A549 (cell line): ENCODE results near the gene TSPAN4. TPM values are rescaled to one million over a fixed set of nuclear protein-coding genes. Genes with fewer than 3 reads are reported as not detected.

Experiments used
- ATAC-seq, 2 experiments: fragments of 200-7000 bp in 1 of 2; fragments of >200 bp in 1 of 2; cut with Nextera tagmentation in 1 of 2; cut with Tn5 transposase in 1 of 2; 3 replicates each; pipeline versions ENCODE4 v1.8.0 to v1.9.1; 2018 to 2020; ENCODE audit warnings: mild to moderate bottlenecking in 1 of 2, moderate library complexity in 1 of 2
- CTCF ChIA-PET: fragments of 300-600 bp; sonication (Branson Sonifier 250); formaldehyde crosslinking; extraction: SDS; loops from one replicate; lab custom pipeline; 2021; ENCODE audit warnings: antibody characterized with exemption, inconsistent platforms; lab: Yijun Ruan, JAX
- POLR2A ChIA-PET: fragments of 350-600 bp; formaldehyde crosslinking; extraction: SDS; loops from one replicate; lab custom pipeline; 2021; ENCODE audit warnings: antibody characterized with exemption, inconsistent platforms; lab: Yijun Ruan, JAX
- DNase-seq, 2 experiments: peaks; one replicate each; pipeline versions ENCODE4 v3.0.0 to v3.0.0-alpha.2; 2011 to 2016; ENCODE audit warnings: low read depth in 1 of 2, low spot score in 1 of 2
- FAIRE-seq: peaks from 2 replicates; lab custom pipeline; 2011; peaks lifted over from hg19 to GRCh38; lab: Jason Lieb, UNC
- H3K27ac ChIP-seq, 2 experiments: fragments of >200 bp; sonication (Bioruptor Twin); formaldehyde crosslinking; 3 replicates each; pipeline ENCODE4 v1.5.1; 2016 to 2017
- H3K4me1 ChIP-seq: fragments of >200 bp; sonication (Bioruptor Twin); formaldehyde crosslinking; 3 replicates; pipeline ENCODE4 v1.6.1; 2016
- H3K4me2 ChIP-seq: fragments of >200 bp; sonication (Bioruptor Twin); formaldehyde crosslinking; 3 replicates; pipeline ENCODE4 v1.6.1; 2016
- H3K4me3 ChIP-seq: fragments of >200 bp; sonication (Bioruptor Twin); formaldehyde crosslinking; 3 replicates; pipeline ENCODE4 v1.5.1; 2016
- H3K9me3 ChIP-seq: fragments of >200 bp; sonication (Bioruptor Twin); formaldehyde crosslinking; 3 replicates; pipeline ENCODE4 v1.6.1; 2016
- BHLHE40 ChIP-seq: IDR thresholded peaks from 2 replicates; pipeline ENCODE4 v1.6.1; 2012; ENCODE audit warnings: low read depth, low read length, inconsistent platforms
- CBX2 ChIP-seq: fragments of 200-600 bp; sonication (generic); IDR thresholded peaks from 2 replicates; pipeline ENCODE4 v1.6.1; 2016; ENCODE audit warnings: low read depth, mild to moderate bottlenecking, borderline replicate concordance
- CBX8 ChIP-seq: fragments of 200-600 bp; sonication (generic); IDR thresholded peaks from 2 replicates; pipeline ENCODE4 v1.6.1; 2016
- CHD2 ChIP-seq: fragments of 150-350 bp; IDR thresholded peaks from 2 replicates; pipeline ENCODE4 v1.6.1; 2014; ENCODE audit warnings: low read length; ENCODE audit not compliant: partially characterized antibody
- EHF ChIP-seq: fragments of 250-450 bp; sonication (Bioruptor Pico); IDR thresholded peaks from 2 replicates; pipeline ENCODE4 v1.5.0; 2020; ENCODE audit warnings: mild to moderate bottlenecking
- ELK1 ChIP-seq: fragments of 150-350 bp; IDR thresholded peaks from 2 replicates; pipeline ENCODE4 v1.6.1; 2014; ENCODE audit warnings: low read depth, mild to moderate bottlenecking, low read length
- FOSB ChIP-seq: fragments of 250-450 bp; sonication (Bioruptor Pico); IDR thresholded peaks from 2 replicates; pipeline ENCODE4 v1.5.0; 2020; ENCODE audit warnings: mild to moderate bottlenecking, moderate library complexity
- FOSL2 ChIP-seq, 2 experiments: fragments of 450-650 bp in 1 of 2; fragments of >200 bp in 1 of 2; sonication (Bioruptor Twin) in 1 of 2; formaldehyde crosslinking; IDR thresholded peaks; 2 replicates each; pipeline versions ENCODE4 v1.5.0 to v1.6.1; 2016 to 2020; ENCODE audit warnings: mild to moderate bottlenecking in 1 of 2, moderate library complexity in 1 of 2
- HDAC2 ChIP-seq: fragments of 200-600 bp; sonication (generic); IDR thresholded peaks from 2 replicates; pipeline ENCODE4 v1.6.1; 2016
- HES2 ChIP-seq: fragments of >200 bp; sonication (Bioruptor Twin); formaldehyde crosslinking; IDR thresholded peaks from 2 replicates; pipeline ENCODE4 v1.6.1; 2016
- HOXB13 ChIP-seq: fragments of 250-450 bp; sonication (Bioruptor Pico); IDR thresholded peaks from 2 replicates; pipeline ENCODE4 v1.5.0; 2020; ENCODE audit warnings: low read depth, mild to moderate bottlenecking, moderate library complexity
- JUN ChIP-seq, 2 experiments: fragments of >200 bp; sonication (Bioruptor Twin); formaldehyde crosslinking; IDR thresholded peaks; 2 replicates in 1 of 2; 3 replicates in 1 of 2; pipeline ENCODE4 v1.6.1; 2016 to 2017
- KDM1A ChIP-seq: fragments of 200-600 bp; sonication (generic); IDR thresholded peaks from 2 replicates; pipeline ENCODE4 v1.6.1; 2016; ENCODE audit warnings: low read depth, mild to moderate bottlenecking
- MAFK ChIP-seq: fragments of 450-650 bp; IDR thresholded peaks from 2 replicates; pipeline ENCODE4 v1.6.1; 2014; ENCODE audit not compliant: partially characterized antibody
- MYC ChIP-seq: IDR thresholded peaks from 2 replicates; pipeline ENCODE4 v1.6.1; 2012; ENCODE audit warnings: mild to moderate bottlenecking, inconsistent platforms, low read length, improper control_type of control experiment, borderline replicate concordance
- NPAS2 ChIP-seq: fragments of 250-450 bp; sonication (Bioruptor Pico); IDR thresholded peaks from 2 replicates; pipeline ENCODE4 v1.8.0; 2022; ENCODE audit warnings: mild to moderate bottlenecking, moderate library complexity, borderline replicate concordance
- PBX3 ChIP-seq: IDR thresholded peaks from 2 replicates; pipeline ENCODE4 v1.6.1; 2012
- POLR2AphosphoS2 ChIP-seq: conservative IDR thresholded peaks from 2 replicates; pipeline ENCODE4 v1.6.1; 2012; ENCODE audit warnings: low read length, improper control_type of control experiment, inconsistent platforms
- RAD21 ChIP-seq, 2 experiments: fragments of >200 bp in 1 of 2; sonication (Bioruptor Twin) in 1 of 2; formaldehyde crosslinking in 1 of 2; IDR thresholded peaks in 1 of 2; conservative IDR thresholded peaks in 1 of 2; 2 replicates in 1 of 2; 3 replicates in 1 of 2; pipeline ENCODE4 v1.6.1; 2012 to 2018; ENCODE audit warnings: inconsistent platforms in 1 of 2
- RARB ChIP-seq: fragments of 250-450 bp; sonication (Bioruptor Pico); IDR thresholded peaks from 2 replicates; pipeline ENCODE4 v1.8.0; 2021; ENCODE audit warnings: mild to moderate bottlenecking, moderate library complexity
- RCOR1 ChIP-seq: fragments of 150-350 bp; IDR thresholded peaks from 2 replicates; pipeline ENCODE4 v1.6.1; 2014; ENCODE audit warnings: antibody characterized with exemption, low read length, low read depth
- RNF2 ChIP-seq: fragments of 200-600 bp; sonication (generic); IDR thresholded peaks from 2 replicates; pipeline ENCODE4 v1.6.1; 2016; ENCODE audit warnings: low read depth, mild to moderate bottlenecking, antibody characterized with exemption, moderate library complexity, borderline replicate concordance
- TFCP2L1 ChIP-seq: fragments of 250-450 bp; sonication (Bioruptor Pico); IDR thresholded peaks from 2 replicates; pipeline ENCODE4 v1.5.0; 2021; ENCODE audit warnings: mild to moderate bottlenecking
- ZC3H11A ChIP-seq: fragments of 450-650 bp; IDR thresholded peaks from 2 replicates; pipeline ENCODE4 v1.6.1; 2014; ENCODE audit warnings: antibody characterized with exemption, mild to moderate bottlenecking
- ZFP36 ChIP-seq: fragments of 450-650 bp; IDR thresholded peaks from 2 replicates; pipeline ENCODE4 v1.6.1; 2014; ENCODE audit warnings: borderline replicate concordance; ENCODE audit not compliant: partially characterized antibody
- WGBS: methylation state at CpG from one replicate; pipeline ENCODE4 v1.1.6; 2017; ENCODE audit errors: missing lambda C conversion rate; 5-methylcytosine and 5-hydroxymethylcytosine counted together
- polyA plus RNA-seq, 4 experiments: library from polyadenylated mRNA; depleted of rRNA in 3 of 4; stranded (reverse); fragments of >200 nt; fragmentation: RNase III in 1 of 4; extraction: RNeasy Plus Mini Kit Qiagen cat#74134 plus additional on column Dnase treatment in 1 of 4; gene quantifications; 2 replicates in 3 of 4; 3 replicates in 1 of 4; pipeline ENCODE4 v1.2.3, GENCODE V29; 2011 to 2017
- TF ChIP-seq, protein P1 (sequence below): IDR thresholded peaks from 2 replicates; pipeline ENCODE4 v1.6.1; 2012
- TF ChIP-seq, protein P2 (sequence below): fragments of 250-450 bp; sonication (Bioruptor Pico); IDR thresholded peaks from 2 replicates; pipeline ENCODE4 v1.5.0; 2020; ENCODE audit warnings: low read depth, mild to moderate bottlenecking, moderate library complexity
- TF ChIP-seq, protein P3 (sequence below): IDR thresholded peaks from 2 replicates; pipeline ENCODE4 v1.6.1; 2012; ENCODE audit warnings: low read depth, borderline replicate concordance
- TF ChIP-seq, protein P4 (sequence below): fragments of >200 bp; sonication (Bioruptor Twin); formaldehyde crosslinking; IDR thresholded peaks from 3 replicates; pipeline ENCODE4 v1.5.1; 2016

Gene TSPAN4
- polyA plus RNA-seq, 2 of the 4 experiments (the other 2 are of a cell fraction) = 83.5 to 145 TPM

DNA sequence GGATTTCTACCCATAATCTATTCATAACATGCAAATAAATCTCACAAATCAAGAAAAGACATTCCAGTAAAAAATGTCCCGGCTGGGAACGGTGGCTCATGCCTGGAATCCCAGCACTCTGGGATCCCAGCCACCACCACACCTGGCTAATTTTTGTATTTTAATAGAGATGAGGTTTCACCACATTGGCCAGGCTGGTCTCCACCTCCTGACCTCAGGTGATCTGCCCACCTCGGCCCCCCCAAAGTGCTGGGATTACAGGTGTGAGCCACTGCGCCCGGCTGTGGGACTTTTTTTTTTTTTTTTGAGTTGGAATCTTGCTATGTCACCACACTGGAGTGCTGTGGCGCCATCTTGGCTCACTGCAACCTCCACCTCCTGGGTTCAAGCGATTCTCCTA lies 63.3 kb downstream of the TSPAN4 start:
- H3K4me1 ChIP-seq = peaks cover 9% of the 10 kb centered on the region
- FAIRE-seq = no peak
- ChIA-PET CTCF (interaction anchor here (0.6 to 1.1 kb wide), 4 partner anchors 8 to 90 kb away, joined by 3 read pairs; no protein-coding TSS in a partner anchor), POLR2A (no interaction called here)
- no peak overlapping the region for H3K4me2 ChIP-seq
- H3K4me3 ChIP-seq = no peak overlapping the region
- no peaks in the 10 kb centered on the region for H3K9me3 ChIP-seq
- WGBS = 93% methylated on average over 7 of the region's 7 CpGs
- no peak for ATAC-seq
- no peak overlapping the region for H3K27ac ChIP-seq
- no peak for DNase-seq
- no peak for TF ChIP-seq ELK1
- TF ChIP-seq POLR2AphosphoS2 = no peak
- no peak for TF ChIP-seq RCOR1
- no peak for TF ChIP-seq MAFK
- TF ChIP-seq NPAS2 (CRISPR knock-in tag) = no peak
- TF ChIP-seq CHD2 = no peak
- no peak for TF ChIP-seq RNF2
- TF ChIP-seq FOSL2 (IDR thresholded peaks at IDR 0.05) = no peak
- no peak for TF ChIP-seq FOSL2 (CRISPR knock-in tag; IDR thresholded peaks at IDR 0.05)
- no peak for TF ChIP-seq FOSB (CRISPR knock-in tag)
- no peak for TF ChIP-seq PBX3
- no peak for TF ChIP-seq HOXB13 (CRISPR knock-in tag)
- no peak for TF ChIP-seq RARB (CRISPR knock-in tag)
- TF ChIP-seq MYC = no peak
- TF ChIP-seq, protein P1, sequence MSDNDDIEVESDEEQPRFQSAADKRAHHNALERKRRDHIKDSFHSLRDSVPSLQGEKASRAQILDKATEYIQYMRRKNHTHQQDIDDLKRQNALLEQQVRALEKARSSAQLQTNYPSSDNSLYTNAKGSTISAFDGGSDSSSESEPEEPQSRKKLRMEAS = no peak

GRCh38 chr11:907668-908067 lies 65.0 kb downstream of the TSPAN4 start:
- ChIA-PET CTCF (interaction anchor here (1.0 to 1.5 kb wide), 3 partner anchors 17 to 144 kb away, joined by 4 to 7 read pairs (median 4); no protein-coding TSS in a partner anchor), POLR2A (no interaction called here)
- no peak for DNase-seq
- H3K4me3 ChIP-seq = no peak overlapping the region
- H3K9me3 ChIP-seq = no peaks in the 10 kb centered on the region
- peaks cover 14% of the 10 kb centered on the region for H3K4me1 ChIP-seq
- H3K4me2 ChIP-seq = no peak overlapping the region
- no peak for ATAC-seq
- WGBS = 89% methylated on average over 2 of the region's 2 CpGs
- no peak for FAIRE-seq
- TF ChIP-seq BHLHE40 = no peak
- no peak for TF ChIP-seq TFCP2L1 (CRISPR knock-in tag)
- TF ChIP-seq, protein P2, sequence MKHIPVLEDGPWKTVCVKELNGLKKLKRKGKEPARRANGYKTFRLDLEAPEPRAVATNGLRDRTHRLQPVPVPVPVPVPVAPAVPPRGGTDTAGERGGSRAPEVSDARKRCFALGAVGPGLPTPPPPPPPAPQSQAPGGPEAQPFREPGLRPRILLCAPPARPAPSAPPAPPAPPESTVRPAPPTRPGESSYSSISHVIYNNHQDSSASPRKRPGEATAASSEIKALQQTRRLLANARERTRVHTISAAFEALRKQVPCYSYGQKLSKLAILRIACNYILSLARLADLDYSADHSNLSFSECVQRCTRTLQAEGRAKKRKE (CRISPR knock-in tag) = no peak
- no peak for TF ChIP-seq HDAC2
- TF ChIP-seq, protein P3, sequence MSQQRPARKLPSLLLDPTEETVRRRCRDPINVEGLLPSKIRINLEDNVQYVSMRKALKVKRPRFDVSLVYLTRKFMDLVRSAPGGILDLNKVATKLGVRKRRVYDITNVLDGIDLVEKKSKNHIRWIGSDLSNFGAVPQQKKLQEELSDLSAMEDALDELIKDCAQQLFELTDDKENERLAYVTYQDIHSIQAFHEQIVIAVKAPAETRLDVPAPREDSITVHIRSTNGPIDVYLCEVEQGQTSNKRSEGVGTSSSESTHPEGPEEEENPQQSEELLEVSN = no peak
- TF ChIP-seq CBX2 = no peak
- no peak for TF ChIP-seq ZC3H11A
- no peak for TF ChIP-seq RAD21 (conservative IDR thresholded peaks at IDR 0.05 in 1 of 2, IDR thresholded peaks at IDR 0.05 in 1 of 2)
- no peak for TF ChIP-seq RCOR1
- TF ChIP-seq JUN (IDR thresholded peaks at IDR 0.05) = no peak
- TF ChIP-seq ZFP36 = no peak
- no peak for TF ChIP-seq PBX3
- no peak for TF ChIP-seq CHD2
- TF ChIP-seq, protein P1 = no peak
- no peak for TF ChIP-seq CBX8
- no peak for TF ChIP-seq KDM1A
- TF ChIP-seq HES2 = no peak
- TF ChIP-seq HOXB13 (CRISPR knock-in tag) = no peak
- TF ChIP-seq EHF (CRISPR knock-in tag) = no peak
- TF ChIP-seq, protein P4, sequence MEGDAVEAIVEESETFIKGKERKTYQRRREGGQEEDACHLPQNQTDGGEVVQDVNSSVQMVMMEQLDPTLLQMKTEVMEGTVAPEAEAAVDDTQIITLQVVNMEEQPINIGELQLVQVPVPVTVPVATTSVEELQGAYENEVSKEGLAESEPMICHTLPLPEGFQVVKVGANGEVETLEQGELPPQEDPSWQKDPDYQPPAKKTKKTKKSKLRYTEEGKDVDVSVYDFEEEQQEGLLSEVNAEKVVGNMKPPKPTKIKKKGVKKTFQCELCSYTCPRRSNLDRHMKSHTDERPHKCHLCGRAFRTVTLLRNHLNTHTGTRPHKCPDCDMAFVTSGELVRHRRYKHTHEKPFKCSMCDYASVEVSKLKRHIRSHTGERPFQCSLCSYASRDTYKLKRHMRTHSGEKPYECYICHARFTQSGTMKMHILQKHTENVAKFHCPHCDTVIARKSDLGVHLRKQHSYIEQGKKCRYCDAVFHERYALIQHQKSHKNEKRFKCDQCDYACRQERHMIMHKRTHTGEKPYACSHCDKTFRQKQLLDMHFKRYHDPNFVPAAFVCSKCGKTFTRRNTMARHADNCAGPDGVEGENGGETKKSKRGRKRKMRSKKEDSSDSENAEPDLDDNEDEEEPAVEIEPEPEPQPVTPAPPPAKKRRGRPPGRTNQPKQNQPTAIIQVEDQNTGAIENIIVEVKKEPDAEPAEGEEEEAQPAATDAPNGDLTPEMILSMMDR = no peak
- no peak overlapping the region for H3K27ac ChIP-seq
